GM08714 (cell line): ENCODE data around the gene SSTR5.

Experiments
- H3K4me3 ChIP-seq: fragments of 200-500 bp; sonication (Bioruptor generic); 2 replicates; pipeline ENCODE4 v1.5.1; 2014; ENCODE audit warnings: mild to moderate bottlenecking, low read length, inconsistent platforms
- ZNF274 ChIP-seq: IDR thresholded peaks from 2 replicates; pipeline ENCODE4 v1.6.1; 2012; ENCODE audit warnings: mild to moderate bottlenecking, low read depth, low read length

SSTR5 gene

DNA sequence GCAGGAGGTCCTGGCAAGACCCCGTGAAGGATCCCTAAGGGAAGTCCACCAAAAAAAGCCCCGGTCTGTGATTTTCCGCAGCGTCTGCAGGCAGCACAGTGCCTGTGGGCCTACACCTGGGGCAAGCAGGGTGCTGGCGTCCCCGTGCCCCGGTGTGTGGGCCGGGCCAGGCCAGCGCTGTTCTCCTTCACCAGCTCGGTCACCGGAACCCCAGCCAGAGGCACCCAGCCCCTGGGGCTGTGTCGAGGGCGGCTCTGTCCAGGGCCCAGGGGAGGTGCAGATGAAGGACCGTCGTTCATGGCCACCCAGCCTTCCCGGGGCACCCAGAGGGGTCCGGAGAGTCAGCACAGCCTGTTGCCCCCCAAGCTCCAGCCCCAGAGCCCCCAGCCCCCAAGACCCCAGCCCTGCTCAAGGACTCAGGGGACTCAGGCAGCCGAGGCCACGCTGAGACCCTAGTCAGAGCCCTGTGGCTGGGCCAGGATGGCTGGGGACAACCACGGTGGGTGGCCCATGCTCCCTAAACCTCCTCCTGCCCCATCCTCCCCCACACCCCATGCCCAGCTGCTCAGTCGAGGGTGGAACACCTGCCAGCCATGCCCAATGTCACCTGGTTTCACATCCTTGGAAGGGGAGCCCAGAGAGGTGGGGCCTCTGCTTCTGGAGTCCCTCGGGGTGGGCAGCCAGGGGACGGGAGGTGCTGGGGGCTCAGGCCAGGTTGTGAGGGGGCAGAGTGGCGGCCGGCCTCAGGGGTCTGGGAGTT lies 29.2 kb downstream of the SSTR5 start:
- no peak overlapping the region for H3K4me3 ChIP-seq
- no peak for TF ChIP-seq ZNF274

DNA sequence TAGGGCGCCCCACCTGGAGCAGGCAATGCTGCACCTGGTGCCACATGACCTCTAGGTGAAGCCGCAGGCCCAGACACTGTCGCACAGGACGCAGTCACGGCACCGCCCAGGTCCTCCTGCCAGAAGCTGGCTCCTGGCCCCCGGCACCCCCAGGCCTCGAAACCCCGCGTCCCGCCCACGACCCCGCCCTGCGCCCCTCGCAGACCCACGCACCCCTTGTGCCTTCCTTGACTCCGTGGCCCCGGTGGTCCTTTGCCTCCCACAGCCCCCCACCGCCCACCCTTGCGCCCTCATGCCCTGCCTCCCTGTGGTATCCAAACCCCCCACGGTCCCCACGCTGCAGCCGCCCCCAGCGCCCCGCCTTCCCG lies 29.8 kb downstream of the SSTR5 start:
- H3K4me3 ChIP-seq = no peak overlapping the region
- TF ChIP-seq ZNF274 = no peak

DNA sequence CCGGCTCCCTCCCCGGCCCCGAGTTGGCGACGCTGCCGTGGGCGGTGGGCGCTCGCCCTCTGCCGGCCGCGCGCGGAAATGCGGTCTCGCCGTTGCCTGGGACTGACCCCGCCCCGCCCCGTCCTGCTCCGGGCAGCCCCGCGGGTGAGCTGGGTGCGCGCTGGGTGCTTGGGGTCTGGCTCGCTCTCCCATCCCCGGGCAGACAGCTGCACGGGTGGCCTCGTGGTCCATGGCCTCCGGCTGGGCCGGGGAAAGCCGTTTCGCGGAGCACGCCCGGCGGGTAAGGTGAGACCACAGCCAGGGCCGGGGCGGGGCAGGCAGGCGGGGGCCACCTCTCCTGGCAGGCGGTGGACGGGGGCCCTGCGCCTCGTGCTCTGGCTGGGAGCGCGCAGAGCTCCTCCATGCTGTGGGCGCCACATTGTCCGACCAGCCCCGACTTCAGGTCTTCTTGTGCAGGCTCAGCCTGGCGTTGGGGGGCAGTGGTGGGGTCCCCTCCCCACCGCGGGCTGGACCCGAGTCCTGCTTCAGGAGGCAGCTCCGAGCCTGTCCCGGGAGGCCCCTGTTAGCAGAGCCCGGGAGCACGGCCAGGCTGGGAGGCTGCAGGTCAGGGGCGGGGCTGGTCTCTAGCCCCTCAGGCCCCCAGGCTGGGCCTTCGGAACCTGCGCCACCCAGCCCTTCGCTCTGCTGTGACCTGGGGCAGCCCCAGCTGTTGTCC lies 30.5 kb downstream of the SSTR5 start:
- TF ChIP-seq ZNF274 = no peak
- no peak overlapping the region for H3K4me3 ChIP-seq

DNA sequence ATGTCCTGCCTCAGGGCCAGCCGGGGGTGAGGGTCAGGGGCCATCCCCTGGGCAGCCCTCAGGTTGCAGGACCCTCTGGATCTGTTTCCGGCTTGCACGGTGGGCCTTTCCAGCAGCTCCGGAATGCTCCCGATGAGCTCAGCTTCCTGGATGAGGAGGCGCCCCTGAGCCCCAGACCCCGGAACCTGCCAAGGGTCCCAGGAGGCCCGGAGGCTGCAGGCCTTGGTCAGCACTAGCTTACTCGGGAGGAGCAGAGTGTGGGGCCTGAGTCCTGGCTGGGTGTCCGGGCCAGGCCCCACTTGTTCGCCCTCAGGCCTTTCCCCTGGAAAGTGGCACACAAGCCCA lies 31.1 kb downstream of the SSTR5 start:
- H3K4me3 ChIP-seq = no peak overlapping the region
- TF ChIP-seq ZNF274 = no peak

DNA sequence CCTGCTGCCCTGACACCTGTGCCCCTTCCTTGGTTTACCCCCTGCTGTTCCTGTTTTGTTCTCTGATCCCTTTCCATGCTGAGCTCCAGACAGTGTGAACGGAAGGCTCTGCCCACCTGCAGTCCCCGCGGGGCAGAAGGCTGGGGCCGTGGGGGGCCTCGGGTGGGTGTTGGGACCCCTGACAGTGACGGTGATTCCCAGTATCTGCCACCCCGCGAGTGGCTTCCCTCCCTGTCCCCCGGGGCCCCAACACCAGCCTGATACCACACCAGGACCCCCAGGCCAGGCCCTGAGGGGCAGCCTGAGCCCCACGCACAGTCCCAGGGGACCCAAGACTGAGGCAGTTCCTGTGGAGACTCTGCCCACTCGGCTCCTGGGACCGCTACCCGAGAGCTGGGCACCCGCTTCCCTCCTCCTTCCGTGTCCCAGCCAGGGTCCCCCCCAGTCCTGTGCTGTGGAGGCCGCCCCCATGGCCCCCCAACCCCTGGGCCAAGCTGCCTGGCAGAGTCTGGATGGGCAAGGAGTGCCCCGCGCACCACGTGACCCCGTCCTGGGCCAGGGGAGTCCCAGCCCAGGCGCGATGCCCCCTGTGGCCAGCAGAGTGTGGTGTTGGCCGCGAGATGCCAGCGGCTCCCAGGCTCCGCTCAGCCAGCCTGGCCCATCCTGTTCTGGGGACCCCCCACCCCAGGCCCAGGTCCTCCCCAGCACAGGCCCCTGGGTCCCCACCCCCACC lies 33.5 kb downstream of the SSTR5 start:
- no peak overlapping the region for H3K4me3 ChIP-seq
- no peak for TF ChIP-seq ZNF274

DNA sequence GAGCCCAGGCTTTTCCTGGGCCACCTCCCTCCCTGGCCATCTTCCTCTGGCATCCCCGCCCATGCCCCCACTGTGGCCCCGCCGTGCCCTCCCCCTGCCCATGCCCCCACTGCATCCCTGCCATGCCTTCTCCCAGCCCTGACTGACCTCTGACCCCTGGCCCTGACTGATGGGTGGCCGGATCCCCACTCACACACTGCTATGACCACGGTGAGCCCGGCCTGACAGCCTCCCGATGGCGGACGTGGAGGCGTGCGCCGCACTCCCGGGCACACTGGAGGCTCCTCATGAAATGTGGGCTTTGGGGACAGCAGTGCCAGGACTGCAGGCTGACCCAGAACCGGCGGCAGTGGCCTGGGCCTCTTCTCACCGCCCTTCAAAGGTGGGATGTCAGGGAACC lies 34.1 kb downstream of the SSTR5 start:
- no peak for TF ChIP-seq ZNF274
- no peak overlapping the region for H3K4me3 ChIP-seq

DNA sequence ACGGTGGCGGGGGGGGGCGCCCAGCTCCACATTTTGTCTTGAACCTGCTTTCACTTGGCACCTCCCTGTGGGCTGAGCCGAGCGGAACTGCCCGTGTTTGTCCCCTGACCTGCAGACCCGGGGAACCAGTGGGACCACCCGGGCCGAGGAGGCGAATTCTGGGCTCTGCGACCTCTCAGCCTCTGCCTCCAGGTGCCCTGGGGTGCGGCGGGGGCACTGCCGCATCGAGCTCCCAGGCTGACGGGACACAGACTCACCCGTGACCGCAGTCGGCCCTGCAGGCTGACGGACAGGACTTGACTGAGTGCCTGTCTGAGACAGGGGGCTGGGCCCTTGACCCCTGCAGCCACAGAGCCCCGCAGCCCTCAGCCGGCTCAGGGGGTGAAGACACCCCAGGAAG lies 34.6 kb downstream of the SSTR5 start:
- TF ChIP-seq ZNF274 = no peak
- H3K4me3 ChIP-seq = no peak overlapping the region

DNA sequence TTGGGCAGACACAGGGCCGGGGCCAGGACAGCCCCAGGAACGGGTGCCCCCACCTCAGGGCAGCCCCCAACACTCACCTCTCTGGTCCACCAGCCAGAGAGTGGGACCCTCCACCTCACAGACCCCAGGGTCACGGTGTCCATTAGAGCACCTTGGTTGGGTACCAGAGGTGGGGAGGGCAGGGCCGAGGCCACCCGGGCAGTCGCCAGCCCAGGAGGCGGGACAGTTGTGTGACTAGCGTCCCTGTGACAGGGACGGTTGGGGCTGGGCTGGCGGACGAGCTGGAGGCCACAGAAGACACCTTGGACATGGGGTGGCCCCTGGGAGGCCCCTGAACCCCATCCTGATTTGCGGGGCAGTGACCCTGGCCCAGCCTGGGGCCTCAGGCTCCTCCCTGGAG lies 35.2 kb downstream of the SSTR5 start:
- no peak overlapping the region for H3K4me3 ChIP-seq
- TF ChIP-seq ZNF274 = no peak

DNA sequence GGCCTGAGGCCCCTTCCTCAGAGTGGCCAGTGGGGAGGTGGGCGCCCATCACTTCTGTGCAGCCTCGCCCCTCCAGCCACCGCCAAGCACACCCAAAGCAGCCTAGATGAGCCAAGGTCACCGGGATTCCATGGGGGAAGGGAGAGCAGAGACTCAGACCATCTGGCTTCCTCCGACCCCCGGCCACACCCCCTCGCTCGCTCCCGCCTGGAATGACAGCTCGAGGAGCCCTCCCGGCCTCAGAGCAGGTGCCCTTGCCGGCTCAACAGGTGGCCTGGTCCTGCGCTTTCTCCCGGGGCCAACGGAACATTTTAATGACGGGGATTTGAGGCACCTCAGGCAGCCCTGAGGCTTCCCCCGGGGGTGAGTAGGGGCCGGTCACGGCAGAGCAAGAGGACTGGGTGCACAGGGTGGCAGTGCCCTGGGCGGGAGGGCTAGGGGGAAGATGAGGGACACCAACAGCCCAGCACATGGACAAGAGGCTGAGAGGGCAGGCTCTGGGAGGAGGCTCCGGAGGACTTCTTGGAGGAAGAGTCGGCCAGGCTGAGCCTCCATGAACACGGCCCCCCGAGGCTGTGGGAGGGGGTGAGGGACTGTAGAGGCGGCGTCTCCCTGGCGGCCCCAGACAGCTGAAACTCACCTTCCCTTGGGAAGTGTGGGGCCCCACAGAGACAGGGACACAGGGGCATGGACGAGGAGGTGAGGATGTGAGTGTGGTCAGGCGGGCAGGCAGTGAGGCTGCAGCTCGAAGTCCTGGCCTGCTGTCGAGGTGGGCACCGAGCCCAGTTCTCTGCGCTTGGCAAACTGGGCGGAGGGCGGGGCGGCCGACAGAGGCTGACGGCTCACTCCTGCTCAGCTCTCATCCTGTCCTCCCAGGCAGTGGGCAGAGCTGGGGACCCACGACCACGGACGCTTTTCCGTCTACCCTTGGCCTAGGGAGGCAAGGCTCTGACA lies 36.0 kb downstream of the SSTR5 start:
- no peak for TF ChIP-seq ZNF274
- H3K4me3 ChIP-seq = no peak overlapping the region

DNA sequence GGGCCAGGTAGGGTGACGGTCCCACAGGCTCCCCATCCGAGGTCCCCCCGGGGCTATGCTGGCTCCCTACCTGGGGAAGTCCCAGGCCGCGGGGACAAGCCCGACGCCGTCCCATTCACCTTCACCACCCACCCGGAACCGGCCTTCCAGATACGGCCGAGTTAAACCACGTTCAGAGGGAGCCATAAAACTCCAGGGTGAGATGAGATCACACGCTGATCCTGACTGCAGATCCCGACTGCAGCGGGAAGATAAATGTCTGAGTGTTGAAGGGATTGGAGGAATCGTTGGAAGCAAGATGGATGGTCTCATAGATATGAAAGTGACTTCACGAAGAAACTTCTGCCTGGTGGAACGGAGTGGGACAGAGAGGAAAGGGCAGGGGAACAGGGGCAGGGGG lies 37.1 kb downstream of the SSTR5 start:
- TF ChIP-seq ZNF274 = no peak

DNA sequence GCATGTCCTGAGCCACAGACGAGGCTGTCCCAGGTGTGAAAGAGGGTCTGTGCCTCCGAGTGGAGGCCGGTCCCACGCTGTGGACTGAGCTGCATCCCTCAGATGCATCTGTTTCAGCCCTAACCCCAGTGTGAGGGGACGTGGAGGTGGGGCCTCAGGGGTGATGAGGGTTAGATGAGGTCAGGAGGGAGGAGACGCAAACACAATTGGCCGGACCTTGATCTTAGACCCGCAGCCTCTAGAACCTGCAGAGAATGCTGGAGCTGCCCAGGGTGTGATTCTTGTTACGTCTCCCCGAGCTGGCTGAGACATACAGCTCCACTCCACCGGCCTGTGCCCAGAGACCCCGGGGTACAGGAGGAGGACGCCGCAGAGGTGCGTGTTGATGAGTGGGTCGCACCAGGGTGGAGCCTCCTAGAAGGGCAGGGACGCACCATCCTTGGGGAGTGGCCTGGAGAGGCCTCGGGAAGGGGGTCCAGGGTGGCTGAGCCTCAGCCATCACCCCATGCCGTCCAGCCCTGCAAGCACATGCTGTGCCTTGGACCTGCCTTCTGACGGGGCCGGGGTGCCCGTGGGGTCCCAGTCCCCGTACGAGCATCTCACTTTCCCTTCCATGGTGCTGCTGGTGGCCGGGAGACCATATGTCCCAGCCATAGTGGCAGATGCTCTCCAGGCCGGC lies 40.1 kb downstream of the SSTR5 start:
- TF ChIP-seq ZNF274 = no peak

More for the DNA sequence above, 37.1 kb downstream of the SSTR5 start:
- no peak overlapping the region for H3K4me3 ChIP-seq

DNA sequence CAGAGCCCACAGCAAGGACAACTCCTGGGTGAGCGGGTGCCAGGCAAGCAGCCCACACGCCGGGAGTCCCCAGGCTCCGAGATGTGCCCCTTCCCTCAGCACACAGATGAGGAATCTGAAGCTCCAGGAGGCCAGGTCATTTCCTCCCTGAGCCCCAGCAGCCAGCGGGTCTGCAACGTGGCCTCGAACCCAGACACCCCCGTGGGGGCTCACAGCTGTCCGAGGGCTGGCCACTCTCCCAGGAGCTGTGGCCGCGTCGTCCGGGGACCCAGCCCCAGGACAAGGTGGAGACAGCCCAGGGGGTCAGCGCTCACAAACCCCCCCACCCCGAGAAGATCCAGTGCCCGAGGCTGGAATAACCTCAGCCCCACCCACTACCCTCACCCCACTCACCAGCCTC lies 40.9 kb downstream of the SSTR5 start:
- no peak overlapping the region for H3K4me3 ChIP-seq
- no peak for TF ChIP-seq ZNF274

More for the DNA sequence above, 40.1 kb downstream of the SSTR5 start:
- H3K4me3 ChIP-seq = no peak overlapping the region

DNA sequence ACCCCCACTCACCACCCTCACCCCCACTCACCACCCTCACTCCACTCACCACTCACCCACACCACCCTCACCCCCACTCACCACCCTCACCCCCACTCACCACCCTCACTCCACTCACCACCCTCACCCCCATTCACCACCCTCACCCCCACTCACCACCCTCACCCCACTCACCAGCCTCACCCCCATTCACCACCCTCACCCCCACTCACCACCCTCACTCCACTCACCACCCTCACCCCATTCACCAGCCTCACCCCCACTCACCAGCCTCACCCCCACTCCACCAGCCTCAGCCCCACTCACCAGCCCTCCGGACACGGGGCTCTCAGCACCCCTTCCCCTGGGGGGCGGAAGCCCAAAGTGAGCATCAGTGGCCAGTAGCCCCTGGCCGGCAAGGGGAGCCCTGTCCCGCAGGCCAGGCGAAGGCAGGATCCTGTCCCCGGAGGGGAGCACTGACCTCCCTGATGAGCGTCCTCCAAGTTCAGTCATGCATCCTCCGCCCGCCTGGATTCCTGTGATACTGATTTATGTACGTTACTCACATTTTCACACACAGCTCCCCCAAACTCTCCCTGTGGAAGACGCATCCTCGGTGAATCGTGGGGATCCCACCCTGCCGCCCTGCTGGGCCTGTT lies 41.5 kb downstream of the SSTR5 start:
- no peak overlapping the region for H3K4me3 ChIP-seq
- no peak for TF ChIP-seq ZNF274
